GM12872 (cell line): ENCODE data around the gene HOXB4.
A peak's percentile ranks its signal among the peaks of the same experiment; 100 is the strongest.

Experiments
- TF ChIP-seq, protein P1 (sequence below): IDR thresholded peaks from 3 replicates; pipeline ENCODE4 v1.5.1; 2011; ENCODE audit warnings: low read depth, mild to moderate bottlenecking, low read length, moderate library complexity; ENCODE audit not compliant: insufficient read depth

Gene HOXB4

DNA sequence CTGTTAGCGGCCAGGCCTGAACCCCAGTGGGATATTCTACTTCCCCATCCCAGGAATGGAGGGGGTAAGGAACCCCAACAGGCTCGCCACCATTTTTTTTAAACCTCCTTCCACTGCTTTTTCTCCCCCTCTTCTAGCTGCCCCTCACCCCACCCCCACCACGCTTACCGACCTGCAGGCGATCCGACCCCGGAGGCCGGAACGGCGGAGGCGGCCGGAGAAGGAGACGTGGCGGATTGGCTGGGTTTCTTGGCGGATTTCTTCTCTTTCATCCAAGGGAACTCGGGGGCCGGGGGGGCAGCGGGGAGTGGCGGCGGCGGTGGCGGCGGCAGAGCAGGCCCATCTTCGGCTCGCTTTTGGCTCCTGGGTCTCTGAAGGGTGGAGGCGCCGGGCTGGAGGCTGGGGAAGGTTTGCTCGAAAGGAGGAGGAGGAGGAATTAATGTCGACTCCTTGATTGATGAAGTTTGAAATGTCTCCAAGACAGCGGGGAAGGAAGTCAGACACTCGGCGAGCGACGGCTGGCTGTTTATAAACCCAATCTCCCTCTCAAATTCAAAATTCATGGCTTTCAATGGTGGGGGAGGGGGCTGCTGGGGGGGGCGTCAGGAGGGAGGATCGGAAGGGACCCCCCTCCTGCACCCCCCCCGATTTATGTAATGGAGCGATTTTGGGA is 33.7 kb downstream of the HOXB4 start:
- TF ChIP-seq, protein P1, sequence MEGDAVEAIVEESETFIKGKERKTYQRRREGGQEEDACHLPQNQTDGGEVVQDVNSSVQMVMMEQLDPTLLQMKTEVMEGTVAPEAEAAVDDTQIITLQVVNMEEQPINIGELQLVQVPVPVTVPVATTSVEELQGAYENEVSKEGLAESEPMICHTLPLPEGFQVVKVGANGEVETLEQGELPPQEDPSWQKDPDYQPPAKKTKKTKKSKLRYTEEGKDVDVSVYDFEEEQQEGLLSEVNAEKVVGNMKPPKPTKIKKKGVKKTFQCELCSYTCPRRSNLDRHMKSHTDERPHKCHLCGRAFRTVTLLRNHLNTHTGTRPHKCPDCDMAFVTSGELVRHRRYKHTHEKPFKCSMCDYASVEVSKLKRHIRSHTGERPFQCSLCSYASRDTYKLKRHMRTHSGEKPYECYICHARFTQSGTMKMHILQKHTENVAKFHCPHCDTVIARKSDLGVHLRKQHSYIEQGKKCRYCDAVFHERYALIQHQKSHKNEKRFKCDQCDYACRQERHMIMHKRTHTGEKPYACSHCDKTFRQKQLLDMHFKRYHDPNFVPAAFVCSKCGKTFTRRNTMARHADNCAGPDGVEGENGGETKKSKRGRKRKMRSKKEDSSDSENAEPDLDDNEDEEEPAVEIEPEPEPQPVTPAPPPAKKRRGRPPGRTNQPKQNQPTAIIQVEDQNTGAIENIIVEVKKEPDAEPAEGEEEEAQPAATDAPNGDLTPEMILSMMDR = no peak

- TF ChIP-seq, protein P1 = no peak
Measured at GRCh38 chr17:48543854-48544348, 34.2 kb downstream of the HOXB4 start.

GRCh38 chr17:48543107-48543853 is 34.9 kb downstream of the HOXB4 start:
- TF ChIP-seq, protein P1 = peak; percentile 39; the same call in 2 of the 3 replicates

- TF ChIP-seq, protein P1 = no peak
Measured at GRCh38 chr17:48542698-48543106, 35.4 kb downstream of the HOXB4 start.

DNA sequence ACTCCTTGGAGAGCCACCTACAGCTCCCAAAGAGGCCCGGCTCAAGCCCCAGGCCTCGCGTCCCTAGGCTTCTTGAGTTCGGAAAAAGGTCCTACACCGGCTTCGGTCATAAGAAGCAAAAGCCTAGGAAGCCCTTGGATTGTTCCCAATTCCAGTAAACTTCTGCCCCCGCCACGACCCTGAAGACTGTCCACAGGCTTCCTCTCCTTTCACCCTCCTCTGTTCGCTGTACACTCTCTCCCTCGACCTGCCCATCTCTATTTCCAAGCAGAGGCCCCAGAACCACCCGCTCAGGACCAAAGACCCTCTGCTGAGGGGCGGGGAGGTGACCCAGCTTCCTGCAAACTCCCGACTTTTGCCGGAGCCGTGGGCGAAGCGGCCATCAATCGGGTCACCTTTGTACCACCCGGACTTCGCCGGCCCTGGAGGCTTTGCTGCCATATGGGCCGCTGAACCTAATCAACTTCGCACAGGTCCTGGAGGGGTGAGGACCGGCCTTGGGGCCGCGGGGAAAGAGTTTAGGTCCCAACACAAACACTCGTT is 36.0 kb downstream of the HOXB4 start:
- TF ChIP-seq, protein P1 = no peak

DNA sequence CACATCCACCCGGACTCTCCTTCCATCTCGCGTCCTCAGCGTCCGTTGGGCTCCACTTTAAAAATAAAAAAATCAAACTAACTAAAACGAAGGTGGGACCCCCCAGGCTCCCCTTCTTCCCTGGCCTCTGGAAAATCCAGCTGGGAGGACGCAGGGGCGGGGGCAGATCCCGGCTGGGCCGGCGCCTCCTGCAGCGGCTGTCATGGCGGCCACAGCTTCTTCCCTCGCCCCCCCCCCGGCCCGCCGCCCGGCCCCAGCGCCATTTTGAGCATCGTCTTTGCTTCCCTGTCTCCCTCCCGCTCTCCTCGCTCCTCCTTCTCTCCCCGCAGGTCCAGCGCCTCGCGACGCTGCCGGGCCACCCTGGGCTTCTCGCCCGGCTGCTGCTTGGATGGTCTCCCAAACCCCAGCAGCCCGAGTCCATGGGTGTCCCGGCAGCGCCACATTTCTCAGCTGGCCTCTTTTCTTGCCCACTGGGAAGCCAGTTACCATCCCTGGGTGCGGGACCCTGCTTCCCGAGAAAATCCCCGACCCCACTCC is 36.5 kb downstream of the HOXB4 start:
- TF ChIP-seq, protein P1 = no peak

- TF ChIP-seq, protein P1 = no peak
Measured at GRCh38 chr17:48541036-48541576, 37.0 kb downstream of the HOXB4 start.
